H1 (cell line): ENCODE results near the gene ADGRB2. TPM values are rescaled to one million over a fixed set of nuclear protein-coding genes. Genes with fewer than 3 reads are reported as not detected.
A peak's percentile ranks its signal among the peaks of the same experiment; 100 is the strongest.

Experiments used
- CTCF ChIA-PET: fragments of 300-600 bp; sonication (Branson Sonifier 250); formaldehyde crosslinking; loops from one replicate; lab custom pipeline; 2021; ENCODE audit not compliant: partially characterized antibody; lab: Charles Lee
- POLR2A ChIA-PET: fragments of 300-600 bp; sonication (Branson Sonifier 250); formaldehyde crosslinking; loops from one replicate; lab custom pipeline; 2021; ENCODE audit warnings: inconsistent platforms; ENCODE audit not compliant: partially characterized antibody; lab: Charles Lee
- DNase-seq, 2 experiments: peaks; one replicate each; pipeline versions ENCODE4 v3.0.0 to v3.0.0-alpha.2; 2010 to 2022; ENCODE audit warnings: low spot score in 2 of 2, low read depth in 1 of 2, mixed read lengths in 1 of 2
- FAIRE-seq: peaks from 2 replicates; lab custom pipeline; 2011; peaks lifted over from hg19 to GRCh38; lab: Jason Lieb, UNC
- H2AFZ ChIP-seq: 2 replicates; pipeline ENCODE4 v1.8.1; 2012; ENCODE audit warnings: low read length, inconsistent platforms
- H2AK5ac ChIP-seq: 2 replicates; pipeline ENCODE4 v1.6.1; 2013; ENCODE audit warnings: low read depth, low read length
- H2BK120ac ChIP-seq: replicated peaks from 2 replicates; pipeline ENCODE3; 2013; ENCODE audit warnings: low read depth, low read length, inconsistent platforms
- H2BK12ac ChIP-seq: 2 replicates; pipeline ENCODE4 v1.6.1; 2013; ENCODE audit warnings: low read depth, low read length
- H2BK15ac ChIP-seq: 2 replicates; pipeline ENCODE4 v1.6.1; 2013; ENCODE audit warnings: low read length
- H2BK20ac ChIP-seq: 2 replicates; pipeline ENCODE4 v1.6.1; 2013; ENCODE audit warnings: low read length
- H2BK5ac ChIP-seq: 2 replicates; pipeline ENCODE4 v1.6.1; 2013; ENCODE audit warnings: low read depth, low read length
- H3K14ac ChIP-seq: 2 replicates; pipeline ENCODE4 v1.6.1; 2013; ENCODE audit warnings: inconsistent platforms; ENCODE audit not compliant: insufficient read length
- H3K18ac ChIP-seq: 2 replicates; pipeline ENCODE4 v1.6.1; 2013; ENCODE audit warnings: low read length; ENCODE audit errors: extremely low read depth
- H3K23ac ChIP-seq: 2 replicates; pipeline ENCODE4 v1.6.1; 2013; ENCODE audit warnings: inconsistent platforms; ENCODE audit not compliant: insufficient read length
- H3K23me2 ChIP-seq: 2 replicates; pipeline ENCODE4 v1.6.1; 2013; ENCODE audit warnings: low read depth, low read length
- H3K27ac ChIP-seq: 2 replicates; pipeline ENCODE4 v1.6.1; 2011; ENCODE audit warnings: low read depth, low read length, inconsistent platforms
- H3K27me3 ChIP-seq, 4 experiments: replicated peaks in 1 of 4; 1 replicate in 1 of 4; 2 replicates in 3 of 4; pipeline versions ENCODE4 v1.6.1 to v1.8.1; 2011 to 2013; ENCODE audit warnings: low read length in 3 of 4, mild to moderate bottlenecking in 3 of 4, inconsistent platforms in 2 of 4, mixed read lengths in 2 of 4, moderate library complexity in 1 of 4; ENCODE audit not compliant: control insufficient read depth in 3 of 4, insufficient read depth in 3 of 4; ENCODE audit errors: extremely low read depth in 1 of 4
- H3K36me3 ChIP-seq, 4 experiments: 2 replicates each; pipeline versions ENCODE4 v1.6.1 to v1.8.1; 2011 to 2013; ENCODE audit warnings: mild to moderate bottlenecking in 4 of 4, low read length in 3 of 4, moderate library complexity in 2 of 4, control low read depth in 1 of 4, inconsistent platforms in 1 of 4; ENCODE audit not compliant: insufficient read depth in 4 of 4, control insufficient read depth in 2 of 4
- H3K4ac ChIP-seq: replicated peaks from 2 replicates; pipeline ENCODE3; 2013; ENCODE audit warnings: low read length, low read depth, mixed read lengths, inconsistent platforms; ENCODE audit not compliant: insufficient read length
- H3K4me1 ChIP-seq, 4 experiments: replicated peaks in 1 of 4; 1 replicate in 1 of 4; 2 replicates in 3 of 4; pipeline versions ENCODE4 v1.6.1 to v1.8.1; 2011 to 2013; ENCODE audit warnings: low read length in 3 of 4, inconsistent platforms in 2 of 4, mixed read lengths in 1 of 4; ENCODE audit not compliant: insufficient read depth in 4 of 4, control insufficient read depth in 3 of 4
- H3K4me2 ChIP-seq, 2 experiments: 2 replicates each; pipeline versions ENCODE4 v1.6.1 to v1.8.1; 2011 to 2013; ENCODE audit warnings: low read depth in 2 of 2, low read length in 2 of 2, control low read depth in 1 of 2, inconsistent platforms in 1 of 2, mild to moderate bottlenecking in 1 of 2; ENCODE audit not compliant: insufficient read depth in 1 of 2
- H3K4me3 ChIP-seq, 4 experiments: fragments of 200-600, 300-600 bp in 1 of 4; sonication (generic), shearing (Covaris generic), sonication (Bioruptor Twin) in 1 of 4; 2 replicates each; pipeline versions ENCODE4 v1.5.1 to v1.8.1; 2011 to 2016; ENCODE audit warnings: low read length in 4 of 4, low read depth in 3 of 4, control low read depth in 2 of 4, inconsistent platforms in 2 of 4, mild to moderate bottlenecking in 2 of 4, mixed read lengths in 1 of 4, moderate library complexity in 1 of 4; ENCODE audit not compliant: insufficient read depth in 2 of 4; ENCODE audit errors: extremely low read depth in 1 of 4
- H3K56ac ChIP-seq: replicated peaks from 2 replicates; pipeline ENCODE3; 2013; ENCODE audit warnings: low read depth, mild to moderate bottlenecking, mixed read lengths, low read length, inconsistent platforms; ENCODE audit not compliant: insufficient read length
- H3K79me1 ChIP-seq: 2 replicates; pipeline ENCODE4 v1.6.1; 2013; ENCODE audit warnings: low read depth, low read length, control low read depth
- H3K79me2 ChIP-seq, 2 experiments: 2 replicates each; pipeline versions ENCODE4 v1.6.1 to v1.8.1; 2012 to 2013; ENCODE audit warnings: low read length in 2 of 2, mild to moderate bottlenecking in 2 of 2, inconsistent platforms in 1 of 2; ENCODE audit not compliant: insufficient read depth in 2 of 2, control insufficient read depth in 1 of 2
- H3K9ac ChIP-seq, 4 experiments: replicated peaks in 1 of 4; 1 replicate in 1 of 4; 2 replicates in 3 of 4; pipeline versions ENCODE4 v1.6.1 to v1.8.1; 2011 to 2013; ENCODE audit warnings: low read depth in 3 of 4, low read length in 3 of 4, control low read depth in 2 of 4, mild to moderate bottlenecking in 2 of 4, moderate library complexity in 2 of 4, inconsistent platforms in 1 of 4; ENCODE audit errors: extremely low read depth in 1 of 4
- H3K9me3 ChIP-seq, 2 experiments: 2 replicates each; pipeline versions ENCODE4 v1.6.1 to v1.8.1; 2012 to 2013; ENCODE audit warnings: mild to moderate bottlenecking in 2 of 2, moderate library complexity in 2 of 2, control low read depth in 1 of 2, inconsistent platforms in 1 of 2, low read depth in 1 of 2, low read length in 1 of 2, mixed read lengths in 1 of 2; ENCODE audit not compliant: insufficient read depth in 2 of 2
- H4K20me1 ChIP-seq, 2 experiments: replicated peaks in 1 of 2; 2 replicates each; pipeline versions ENCODE3 to v1.8.1; 2011 to 2013; ENCODE audit warnings: inconsistent platforms in 2 of 2, low read length in 2 of 2, mild to moderate bottlenecking in 1 of 2; ENCODE audit not compliant: insufficient read depth in 2 of 2, control insufficient read depth in 1 of 2
- H4K5ac ChIP-seq: 2 replicates; pipeline ENCODE4 v1.6.1; 2013; ENCODE audit warnings: low read length, low read depth, mixed read lengths, inconsistent platforms; ENCODE audit not compliant: insufficient read length
- H4K8ac ChIP-seq: 2 replicates; pipeline ENCODE4 v1.8.0; 2013; ENCODE audit warnings: mild to moderate bottlenecking, moderate library complexity, low read length, inconsistent platforms; ENCODE audit not compliant: insufficient read depth; ENCODE audit errors: extremely low read depth
- H4K91ac ChIP-seq: replicated peaks from 2 replicates; pipeline ENCODE3; 2013; ENCODE audit warnings: low read length, mixed read lengths, inconsistent platforms; ENCODE audit not compliant: insufficient read length
- BACH1 ChIP-seq: IDR thresholded peaks from 2 replicates; pipeline ENCODE4 v1.6.1; 2012; ENCODE audit warnings: low read length, improper control_type of control experiment
- CEBPB ChIP-seq: IDR thresholded peaks from 2 replicates; pipeline ENCODE4 v1.6.1; 2012; ENCODE audit warnings: low read depth, low read length
- CTCF ChIP-seq, 3 experiments: IDR thresholded peaks; 1 replicate in 2 of 3; 2 replicates in 1 of 3; pipeline versions ENCODE4 v1.5.1 to v1.6.1; 2011; ENCODE audit warnings: low read length in 3 of 3, mild to moderate bottlenecking in 3 of 3, inconsistent platforms in 2 of 3, low read depth in 1 of 3, moderate library complexity in 1 of 3; ENCODE audit not compliant: insufficient read depth in 1 of 3; ENCODE audit errors: control extremely low read depth in 1 of 3
- MAX ChIP-seq: IDR thresholded peaks from 2 replicates; pipeline ENCODE4 v1.6.1; 2012; ENCODE audit warnings: inconsistent platforms
- POLR2A ChIP-seq, 2 experiments: IDR thresholded peaks; 1 replicate in 1 of 2; 2 replicates in 1 of 2; pipeline ENCODE4 v1.6.1; 2011; ENCODE audit warnings: low read depth in 2 of 2, low read length in 2 of 2, mild to moderate bottlenecking in 2 of 2; ENCODE audit errors: control extremely low read depth in 1 of 2
- RAD21 ChIP-seq, 2 experiments: IDR thresholded peaks in 1 of 2; conservative IDR thresholded peaks in 1 of 2; 2 replicates each; pipeline ENCODE4 v1.6.1; 2011; ENCODE audit warnings: low read depth in 2 of 2, low read length in 2 of 2, improper control_type of control experiment in 1 of 2, inconsistent platforms in 1 of 2, mild to moderate bottlenecking in 1 of 2, moderate library complexity in 1 of 2
- SIN3A ChIP-seq, 2 experiments: IDR thresholded peaks in 1 of 2; conservative IDR thresholded peaks in 1 of 2; 2 replicates each; pipeline ENCODE4 v1.6.1; 2011 to 2012; ENCODE audit warnings: low read length in 2 of 2, improper control_type of control experiment in 1 of 2, low read depth in 1 of 2, mild to moderate bottlenecking in 1 of 2
- TEAD4 ChIP-seq: IDR thresholded peaks from 2 replicates; pipeline ENCODE4 v1.6.1; 2012; ENCODE audit warnings: low read depth, low read length, inconsistent platforms, mixed read lengths
- WGBS, 2 experiments: shearing (Covaris generic) in 1 of 2; methylation state at CpG; one replicate each; pipeline versions ENCODE4 v1.1.6 to v1.1.7; 2013 to 2015; ENCODE audit warnings: low lambda C conversion rate in 2 of 2, mixed read lengths in 2 of 2, inconsistent platforms in 1 of 2, low coverage in 1 of 2, missing lambda C conversion rate in 1 of 2; ENCODE audit not compliant: insufficient replicate concordance in 2 of 2, insufficient coverage in 1 of 2, insufficient read length in 1 of 2; ENCODE audit errors: extremely low coverage in 1 of 2, missing lambda C conversion rate in 1 of 2; 5-methylcytosine and 5-hydroxymethylcytosine counted together
- polyA plus RNA-seq, 7 experiments: library from polyadenylated mRNA; depleted of rRNA in 3 of 7; stranded (reverse) in 5 of 7; unstranded in 2 of 7; fragments of >200 nt in 5 of 7; fragments of 200-250 nt in 2 of 7; gene quantifications; 1 replicate in 5 of 7; 2 replicates in 1 of 7; 4 replicates in 1 of 7; pipeline versions ENCODE4 v1.2.1 to v1.2.3, GENCODE V29; 2011 to 2013; ENCODE audit warnings: missing spikeins in 2 of 7, mixed read lengths in 2 of 7
- total RNA-seq: library from RNA; stranded (reverse); fragmentation: NEBNext Ultra II Directional; extraction: Animal tissue kit (Norgen Biotek cat#: 25700); gene quantifications from 2 replicates; pipeline ENCODE4 v1.2.1, GENCODE V29; 2021

The ADGRB2 gene
- total and polyA plus RNA-seq, 2 of the 8 experiments (the other 6 are each of a cell fraction or from before 2014, with no cell fraction given) = 15.6 to 26.2 TPM

- H2BK12ac ChIP-seq = 0 out of 2 replicates have a peak overlapping the region, but pooled peaks have one; percentile 14
- H4K20me1 ChIP-seq = no peaks in the 10 kb centered on the region
- peak overlapping the region; percentile 72; the same call in 1 of the 2 replicates for H3K18ac ChIP-seq
- H3K9ac ChIP-seq = no peak overlapping the region
- H4K91ac ChIP-seq = no peak overlapping the region
- no peak overlapping the region for H3K14ac ChIP-seq
- H3K27me3 ChIP-seq = no peaks in the 10 kb centered on the region; a peak in 1 of 7 replicates
- DNase-seq = peak in 1 of 2 experiments; percentile 82
- WGBS, 2 experiments = 10% methylated on average over 22 of the region's 39 CpGs; no CpG with 5 or more reads in 1 of the 2 experiments
- H3K9me3 ChIP-seq = no peaks in the 10 kb centered on the region
- H3K36me3 ChIP-seq = no peaks in the 10 kb centered on the region
- no peak overlapping the region for H2BK120ac ChIP-seq
- peak overlapping the region; percentile 13 for H4K5ac ChIP-seq
- H3K4ac ChIP-seq = no peak overlapping the region
- CTCF ChIA-PET = interaction anchor here (0.7 to 11.5 kb wide), 25 partner anchors 12 to 204 kb away, joined by 3 to 181 read pairs (median 8); partner anchors contain the start of gene COL16A1
- H2BK20ac ChIP-seq = no peak overlapping the region
- peak overlapping the region; percentile 73 for H3K56ac ChIP-seq
- no peaks in the 10 kb centered on the region for H3K79me2 ChIP-seq
- H3K23me2 ChIP-seq = peaks cover 11% of the 10 kb centered on the region
- H3K27ac ChIP-seq = no peak overlapping the region
- POLR2A ChIA-PET = interaction anchor here (1.0 to 6.2 kb wide), 5 partner anchors 11 to 359 kb away, joined by 3 to 43 read pairs (median 4); partner anchors contain the start of genes COL16A1 and TMEM39B
- H4K8ac ChIP-seq = peak overlapping the region; percentile 9; the same call in 1 of the 2 replicates
- H2AFZ ChIP-seq = no peak overlapping the region
- no peak for FAIRE-seq
- peaks cover 0 to 5% (median 3%) of the 10 kb centered on the region in 4 experiments; a peak in 4 of 7 replicates for H3K4me1 ChIP-seq
- H2BK15ac ChIP-seq = peak overlapping the region; percentile 61; the same call in 1 of the 2 replicates
- H2AK5ac ChIP-seq = no peak overlapping the region
- peak overlapping the region; percentile 55; the same call in 1 of the 2 replicates for H2BK5ac ChIP-seq
- peak overlapping the region; percentile 52 to 94 for H3K4me2 ChIP-seq
- H3K23ac ChIP-seq = no peak overlapping the region
- H3K4me3 ChIP-seq = peak overlapping the region; percentile 29 to 64 (median 52)
- no peaks in the 10 kb centered on the region for H3K79me1 ChIP-seq
- 0 out of 2 replicates have a peak, but pooled peaks have one; percentile 16 for TF ChIP-seq TEAD4
- TF ChIP-seq MAX = peak; percentile 12; the same call in 1 of the 2 replicates
- peak; percentile 59 to 73 (median 66) for TF ChIP-seq CTCF (IDR thresholded peaks at IDR 0.05; ENCODE audit: control extremely low read depth in 1 of 3, insufficient read depth in 1 of 3, low read depth in 1 of 3, low read length in 3 of 3)
- TF ChIP-seq RAD21 (IDR thresholded peaks at IDR 0.05 in 1 of 2, conservative IDR thresholded peaks at IDR 0.05 in 1 of 2; ENCODE audit: low read depth in 2 of 2, low read length in 2 of 2) = peak; percentile 24 to 47
- TF ChIP-seq SIN3A (conservative IDR thresholded peaks at IDR 0.05 in 1 of 2, IDR thresholded peaks at IDR 0.05 in 1 of 2; ENCODE audit: low read depth in 1 of 2, low read length in 2 of 2) = peak in 1 of 2 experiments; percentile 73; a peak in 1 of 4 replicates
- 0 out of 3 replicates have a peak, but pooled peaks of 1 of the 2 experiments have one; percentile 23 for TF ChIP-seq POLR2A (IDR thresholded peaks at IDR 0.05; ENCODE audit: control extremely low read depth in 1 of 2, low read depth in 2 of 2, low read length in 2 of 2)
- TF ChIP-seq CEBPB = no peak
- TF ChIP-seq BACH1 = peak; percentile 17; the same call in 1 of the 2 replicates
These were observed 49.6 kb downstream of the ADGRB2 start for GRCh38 chr1:31714442-31715086.
